Measurements from ENCODE around the gene C9orf43. TPM values are rescaled to one million over a fixed set of nuclear protein-coding genes. Genes with fewer than 3 reads are reported as not detected.

Gene C9orf43
- total RNA-seq, 1 donor from 2014 or later, result 0.14 TPM

- Histone ChIP-seq H3K36me3 (peaks cover 4% of the 10 kb centered on the region), H3K27me3 (ENCODE audit: low read depth) (no peaks in the 10 kb centered on the region)
- intact Hi-C loops (cut with micrococcal nuclease), result no loop called here
These were observed 42.1 kb upstream of the C9orf43 start for GRCh38 chr9:113368348-113368981.

GRCh38 chr9:113368982-113369854 lies 41.3 kb upstream of the C9orf43 start:
- H3K27me3 ChIP-seq (ENCODE audit: low read depth), result no peaks in the 10 kb centered on the region
- H3K4me1 ChIP-seq, result peaks cover 19% of the 10 kb centered on the region
- no peak overlapping the region for H3K4me3 ChIP-seq
- intact Hi-C loops (cut with micrococcal nuclease), result no loop called here
- no peak overlapping the region for H3K27ac ChIP-seq (replicated peaks)
- H3K36me3 ChIP-seq, result peaks cover 12% of the 10 kb centered on the region
- no peaks in the 10 kb centered on the region for H3K9me3 ChIP-seq (replicated peaks)
- DNase-seq, result no peak
- TF ChIP-seq CTCF (IDR thresholded peaks at IDR 0.05; ENCODE audit: borderline replicate concordance), result no peak

More at GRCh38 chr9:113368348-113368981, 42.1 kb upstream of the C9orf43 start:
- H3K9me3 ChIP-seq (replicated peaks), result no peaks in the 10 kb centered on the region
- no peak for TF ChIP-seq CTCF (IDR thresholded peaks at IDR 0.05; ENCODE audit: borderline replicate concordance)
- no peak overlapping the region for H3K4me3 ChIP-seq
- H3K27ac ChIP-seq (replicated peaks), result no peak overlapping the region
- no peak for DNase-seq
- H3K4me1 ChIP-seq, result peaks cover 19% of the 10 kb centered on the region

- no peak for TF ChIP-seq CTCF (IDR thresholded peaks at IDR 0.05; ENCODE audit: borderline replicate concordance)
- H3K4me1 ChIP-seq, result peaks cover 15% of the 10 kb centered on the region
- no peaks in the 10 kb centered on the region for H3K9me3 ChIP-seq (replicated peaks)
- H3K4me3 ChIP-seq, result no peak overlapping the region
- H3K27ac ChIP-seq (replicated peaks), result no peak overlapping the region
- peaks cover 16% of the 10 kb centered on the region for H3K36me3 ChIP-seq
- DNase-seq, result no peak
- intact Hi-C loops (cut with micrococcal nuclease), result no loop called here
- no peaks in the 10 kb centered on the region for H3K27me3 ChIP-seq (ENCODE audit: low read depth)
These were observed 40.7 kb upstream of the C9orf43 start for GRCh38 chr9:113369855-113370140.

- Histone ChIP-seq H3K9me3 (replicated peaks) (no peaks in the 10 kb centered on the region), H3K4me1 (peaks cover 16% of the 10 kb centered on the region), H3K27ac (replicated peaks) (no peak overlapping the region), H3K4me3 (no peak overlapping the region), H3K36me3 (peaks cover 21% of the 10 kb centered on the region), H3K27me3 (ENCODE audit: low read depth) (peaks cover 9% of the 10 kb centered on the region)
- intact Hi-C loops (cut with micrococcal nuclease), result no loop called here
- TF ChIP-seq CTCF (IDR thresholded peaks at IDR 0.05; ENCODE audit: borderline replicate concordance), result no peak
- no peak for DNase-seq
These were observed 39.7 kb upstream of the C9orf43 start for GRCh38 chr9:113370806-113371325.

GRCh38 chr9:113372059-113372458 lies 38.5 kb upstream of the C9orf43 start:
- no peak overlapping the region for H3K4me3 ChIP-seq
- no peak for TF ChIP-seq CTCF (IDR thresholded peaks at IDR 0.05; ENCODE audit: borderline replicate concordance)
- H3K27ac ChIP-seq (replicated peaks), result no peak overlapping the region
- peaks cover 24% of the 10 kb centered on the region for H3K4me1 ChIP-seq
- H3K9me3 ChIP-seq (replicated peaks), result no peaks in the 10 kb centered on the region
- DNase-seq, result no peak
- peaks cover 21% of the 10 kb centered on the region for H3K36me3 ChIP-seq
- intact Hi-C loops (cut with micrococcal nuclease), result no loop called here
- peaks cover 9% of the 10 kb centered on the region for H3K27me3 ChIP-seq (ENCODE audit: low read depth)

All from left ventricle myocardium inferior (tissue), 1 donor.